ENCODE results near the gene METAP2. TPM values are rescaled to one million over a fixed set of nuclear protein-coding genes. Genes with fewer than 3 reads are reported as not detected.

Gene METAP2
- polyA plus RNA-seq, 1 donor (not counting 4 experiments of a cell fraction or from before 2014, with no cell fraction given): 103 TPM

DNA sequence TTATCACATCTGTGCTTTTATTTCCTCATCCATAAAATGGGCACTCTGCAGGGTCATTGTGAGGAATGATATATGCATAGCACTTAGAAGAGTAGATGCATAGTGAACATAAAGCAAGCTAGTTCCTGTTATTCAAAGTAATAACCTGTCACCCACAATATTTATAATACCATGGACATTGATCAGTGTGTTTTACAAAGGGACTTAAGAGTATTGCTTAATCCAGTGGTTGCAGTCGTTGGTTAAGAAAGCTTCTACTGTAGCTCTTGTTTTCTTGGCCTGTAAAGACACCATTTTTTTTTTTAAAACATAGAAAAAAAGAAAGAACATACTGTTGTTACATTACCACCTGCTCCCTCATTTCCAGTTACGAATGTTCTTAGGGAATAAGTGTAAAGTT is 13.1 kb downstream of the METAP2 start:
- Histone ChIP-seq H3K9me3 (ENCODE audit: control insufficient read depth, low read depth, low read length) (no peaks in the 10 kb centered on the region), H3K9ac (ENCODE audit: control insufficient read depth, extremely low read depth, insufficient read depth, low read length) (no peak overlapping the region), H3K36me3 (ENCODE audit: control insufficient read depth in 2 of 2, extremely low read depth in 1 of 2, insufficient read depth in 2 of 2, low read length in 2 of 2) (peaks cover 3 to 18% of the 10 kb centered on the region in 2 experiments), H3K27ac (ENCODE audit: control insufficient read depth, insufficient read depth, low read length) (no peak overlapping the region), H3K4me2 (ENCODE audit: control insufficient read depth, extremely low read depth, insufficient read depth, low read depth, low read length) (no peak overlapping the region), H4K20me1 (ENCODE audit: control insufficient read depth, extremely low read depth, insufficient read depth, low read length) (no peaks in the 10 kb centered on the region), H3K4me3 (ENCODE audit: control insufficient read depth in 2 of 3, extremely low read depth in 1 of 3, insufficient read depth in 2 of 3, low read depth in 1 of 3, low read length in 3 of 3) (no peak overlapping the region), H3K79me2 (ENCODE audit: control insufficient read depth, insufficient read depth, low read length) (peaks cover 18% of the 10 kb centered on the region), H3K9me1 (ENCODE audit: control insufficient read depth, extremely low read depth, insufficient read depth, low read length) (peaks cover 3% of the 10 kb centered on the region), H3K27me3 (ENCODE audit: control insufficient read depth, extremely low read depth, insufficient read depth, low read length) (no peaks in the 10 kb centered on the region), H2AFZ (ENCODE audit: control insufficient read depth, low read length) (no peak overlapping the region), H3K4me1 (ENCODE audit: control insufficient read depth, extremely low read depth, insufficient read depth, low read length) (no peaks in the 10 kb centered on the region)
- DNase-seq (ENCODE audit: low read depth, low spot score) (no peak), FAIRE-seq (no peak)
- dilution Hi-C loops (cut with MboI; ENCODE audit: extremely low pct_ligation_motif_present, low sequenced_read_pairs): no loop called here
- no peak for TF ChIP-seq EZH2 (IDR thresholded peaks at IDR 0.05; ENCODE audit: low read length)
- TF ChIP-seq CTCF (optimal IDR thresholded peaks at IDR 0.05 in 1 of 3, IDR thresholded peaks at IDR 0.05 in 1 of 3, conservative IDR thresholded peaks at IDR 0.05 in 1 of 3; ENCODE audit: extremely low read depth in 1 of 3, insufficient read depth in 2 of 3, low read length in 3 of 3): no peak

GRCh38 chr12:95492462-95492861 is 18.5 kb downstream of the METAP2 start:
- H3K4me2 ChIP-seq (ENCODE audit: control insufficient read depth, extremely low read depth, insufficient read depth, low read depth, low read length): no peak overlapping the region
- DNase-seq (ENCODE audit: low read depth, low spot score) (no peak), FAIRE-seq (no peak)
- no peaks in the 10 kb centered on the region for H4K20me1 ChIP-seq (ENCODE audit: control insufficient read depth, extremely low read depth, insufficient read depth, low read length)
- H3K27ac ChIP-seq (ENCODE audit: control insufficient read depth, insufficient read depth, low read length): no peak overlapping the region
- H3K4me1 ChIP-seq (ENCODE audit: control insufficient read depth, extremely low read depth, insufficient read depth, low read length): no peaks in the 10 kb centered on the region
- H3K36me3 ChIP-seq (ENCODE audit: control insufficient read depth in 2 of 2, extremely low read depth in 1 of 2, insufficient read depth in 2 of 2, low read length in 2 of 2): peaks cover 7 to 12% of the 10 kb centered on the region in 2 experiments
- H3K4me3 ChIP-seq (ENCODE audit: control insufficient read depth in 2 of 3, extremely low read depth in 1 of 3, insufficient read depth in 2 of 3, low read depth in 1 of 3, low read length in 3 of 3): no peak overlapping the region
- H3K27me3 ChIP-seq (ENCODE audit: control insufficient read depth, extremely low read depth, insufficient read depth, low read length): no peaks in the 10 kb centered on the region
- TF ChIP-seq CTCF (optimal IDR thresholded peaks at IDR 0.05 in 1 of 3, IDR thresholded peaks at IDR 0.05 in 1 of 3, conservative IDR thresholded peaks at IDR 0.05 in 1 of 3; ENCODE audit: extremely low read depth in 1 of 3, insufficient read depth in 2 of 3, low read length in 3 of 3) (no peak), EZH2 (IDR thresholded peaks at IDR 0.05; ENCODE audit: low read length) (no peak)
- no peak overlapping the region for H3K9ac ChIP-seq (ENCODE audit: control insufficient read depth, extremely low read depth, insufficient read depth, low read length)
- peaks cover 3% of the 10 kb centered on the region for H3K79me2 ChIP-seq (ENCODE audit: control insufficient read depth, insufficient read depth, low read length)
- no peak overlapping the region for H2AFZ ChIP-seq (ENCODE audit: control insufficient read depth, low read length)
- no peaks in the 10 kb centered on the region for H3K9me3 ChIP-seq (ENCODE audit: control insufficient read depth, low read depth, low read length)
- dilution Hi-C loops (cut with MboI; ENCODE audit: extremely low pct_ligation_motif_present, low sequenced_read_pairs): no loop called here
- H3K9me1 ChIP-seq (ENCODE audit: control insufficient read depth, extremely low read depth, insufficient read depth, low read length): peaks cover 3% of the 10 kb centered on the region
